HFFc6 (cell line): Measurements from ENCODE around the gene RALY. TPM values are rescaled to one million over a fixed set of nuclear protein-coding genes. Genes with fewer than 3 reads are reported as not detected.

ENCODE experiments used
- DNase-seq: peaks from one replicate; pipeline ENCODE4 v3.0.0-alpha.2; 2018
- H3K27ac Mint-ChIP-seq: 2 replicates; pipeline ENCODE4 v1.8.0; 2020; ENCODE audit warnings: mild to moderate bottlenecking, mixed read lengths
- H3K27me3 Mint-ChIP-seq: 2 replicates; pipeline ENCODE4 v1.8.0; 2021; ENCODE audit warnings: mild to moderate bottlenecking, moderate library complexity, mixed read lengths; ENCODE audit not compliant: insufficient read depth
- H3K36me3 Mint-ChIP-seq: 2 replicates; pipeline ENCODE4 v1.8.0; 2021; ENCODE audit warnings: low read depth, mixed read lengths
- H3K4me1 Mint-ChIP-seq: 2 replicates; pipeline ENCODE4 v1.8.0; 2020; ENCODE audit warnings: low read depth, mixed read lengths
- H3K4me3 Mint-ChIP-seq: 2 replicates; pipeline ENCODE4 v1.8.0; 2020; ENCODE audit warnings: mild to moderate bottlenecking, moderate library complexity, mixed read lengths
- H3K9me3 Mint-ChIP-seq: 2 replicates; pipeline ENCODE4 v1.8.0; 2020; ENCODE audit warnings: mild to moderate bottlenecking, mixed read lengths
- total RNA-seq, 6 experiments: library from RNA; stranded (reverse); fragmentation: NEBNext Ultra II Directional; extraction: Animal tissue kit (Norgen Biotek cat#: 25700); gene quantifications; 2 replicates in 1 of 6; 3 replicates in 5 of 6; pipeline ENCODE4 v1.2.3, GENCODE V29; 2021
- TF ChIP-seq, protein P1 (sequence below): fragments of 200-600 bp; sonication (generic); IDR thresholded peaks from 2 replicates; pipeline ENCODE4 v1.5.0; 2021; ENCODE audit warnings: antibody characterized with exemption, mild to moderate bottlenecking

RALY gene
- total RNA-seq, 6 experiments from 2014 or later, result 108 to 124 (median 118) TPM

DNA sequence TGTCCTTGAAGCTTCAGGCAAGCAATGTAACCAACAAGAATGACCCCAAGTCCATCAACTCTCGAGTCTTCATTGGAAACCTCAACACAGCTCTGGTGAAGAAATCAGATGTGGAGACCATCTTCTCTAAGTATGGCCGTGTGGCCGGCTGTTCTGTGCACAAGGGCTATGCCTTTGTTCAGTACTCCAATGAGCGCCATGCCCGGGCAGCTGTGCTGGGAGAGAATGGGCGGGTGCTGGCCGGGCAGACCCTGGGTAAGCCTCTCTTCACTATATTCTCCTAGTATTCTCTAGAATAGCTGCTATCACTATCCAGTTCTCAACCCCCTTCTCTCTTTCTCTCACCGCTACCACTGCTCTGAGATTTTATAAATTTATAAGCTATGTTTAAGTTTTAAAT, 78.4 kb downstream of the RALY start:
- Mint-ChIP-seq H3K4me1 (peaks cover 32% of the 10 kb centered on the region), H3K9me3 (no peaks in the 10 kb centered on the region), H3K4me3 (no peak overlapping the region), H3K36me3 (0 out of 2 replicates have a peak, but pooled peaks cover 5% of the 10 kb centered on the region), H3K27me3 (peaks cover 2% of the 10 kb centered on the region; the same call in 1 of the 2 replicates), H3K27ac (no peak overlapping the region)
- TF ChIP-seq, protein P1, sequence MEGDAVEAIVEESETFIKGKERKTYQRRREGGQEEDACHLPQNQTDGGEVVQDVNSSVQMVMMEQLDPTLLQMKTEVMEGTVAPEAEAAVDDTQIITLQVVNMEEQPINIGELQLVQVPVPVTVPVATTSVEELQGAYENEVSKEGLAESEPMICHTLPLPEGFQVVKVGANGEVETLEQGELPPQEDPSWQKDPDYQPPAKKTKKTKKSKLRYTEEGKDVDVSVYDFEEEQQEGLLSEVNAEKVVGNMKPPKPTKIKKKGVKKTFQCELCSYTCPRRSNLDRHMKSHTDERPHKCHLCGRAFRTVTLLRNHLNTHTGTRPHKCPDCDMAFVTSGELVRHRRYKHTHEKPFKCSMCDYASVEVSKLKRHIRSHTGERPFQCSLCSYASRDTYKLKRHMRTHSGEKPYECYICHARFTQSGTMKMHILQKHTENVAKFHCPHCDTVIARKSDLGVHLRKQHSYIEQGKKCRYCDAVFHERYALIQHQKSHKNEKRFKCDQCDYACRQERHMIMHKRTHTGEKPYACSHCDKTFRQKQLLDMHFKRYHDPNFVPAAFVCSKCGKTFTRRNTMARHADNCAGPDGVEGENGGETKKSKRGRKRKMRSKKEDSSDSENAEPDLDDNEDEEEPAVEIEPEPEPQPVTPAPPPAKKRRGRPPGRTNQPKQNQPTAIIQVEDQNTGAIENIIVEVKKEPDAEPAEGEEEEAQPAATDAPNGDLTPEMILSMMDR, result no peak
- DNase-seq, result no peak

DNA sequence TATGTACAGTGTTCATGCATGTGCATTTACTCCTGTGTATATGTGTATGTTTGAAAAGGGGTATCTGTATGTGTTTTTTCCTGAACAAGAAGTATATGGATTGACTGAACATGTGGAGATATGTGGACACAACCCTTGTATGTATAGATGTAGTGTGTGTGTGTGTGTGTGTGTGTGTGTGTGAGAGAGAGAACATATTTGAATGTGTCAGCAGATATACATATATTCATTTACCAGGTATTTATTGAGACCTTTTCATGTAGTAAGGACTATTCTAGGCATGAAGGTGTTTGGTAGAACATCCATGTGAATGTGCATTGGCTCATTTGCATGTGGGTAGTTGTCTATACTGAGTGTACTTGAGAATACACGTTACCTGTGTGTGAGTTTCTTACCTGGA, 79.1 kb downstream of the RALY start:
- Mint-ChIP-seq H3K27me3 (peaks cover 2% of the 10 kb centered on the region; the same call in 1 of the 2 replicates), H3K36me3 (0 out of 2 replicates have a peak, but pooled peaks cover 5% of the 10 kb centered on the region), H3K27ac (no peak overlapping the region), H3K4me1 (peaks cover 27% of the 10 kb centered on the region), H3K4me3 (no peak overlapping the region), H3K9me3 (no peaks in the 10 kb centered on the region)
- TF ChIP-seq, protein P1, result no peak
- DNase-seq, result no peak

DNA sequence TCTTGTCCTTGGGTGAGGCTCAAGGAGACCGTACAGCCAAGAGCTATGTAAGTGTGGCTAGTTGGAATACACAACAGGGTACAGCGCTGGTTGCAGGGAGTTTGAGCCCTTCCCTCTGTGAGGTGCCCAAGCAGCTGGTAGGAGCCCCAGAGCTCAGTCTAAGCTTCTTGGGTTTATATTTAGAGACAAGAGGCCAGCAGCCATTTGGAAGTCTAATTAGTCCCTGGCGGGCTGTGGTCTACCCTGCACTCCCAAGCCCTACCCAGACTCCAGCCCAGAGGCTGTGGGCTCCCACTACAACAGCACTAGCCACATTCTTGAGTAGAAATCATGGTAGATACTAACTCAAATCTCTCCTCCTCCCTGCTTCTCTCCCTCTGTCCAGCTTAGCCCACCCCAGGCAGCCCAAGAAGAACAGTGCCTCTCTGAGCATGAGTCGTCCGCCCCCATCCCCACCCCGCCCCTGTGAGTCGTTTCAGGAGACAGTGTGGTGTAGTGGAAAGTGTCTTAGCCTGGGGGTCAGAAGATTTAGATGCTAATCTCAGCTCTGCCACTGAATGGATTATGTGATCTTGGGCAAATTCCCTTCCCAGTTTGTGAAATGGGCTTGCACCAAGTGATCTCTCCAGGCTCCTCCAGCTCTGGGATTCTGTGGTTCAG, 80.5 kb downstream of the RALY start:
- H3K9me3 Mint-ChIP-seq, result no peaks in the 10 kb centered on the region
- peaks cover 19% of the 10 kb centered on the region for H3K4me1 Mint-ChIP-seq
- H3K27ac Mint-ChIP-seq, result no peak overlapping the region; the same call in 1 of the 2 replicates
- TF ChIP-seq, protein P1, result no peak
- peaks cover 5% of the 10 kb centered on the region; the same call in 1 of the 2 replicates for H3K27me3 Mint-ChIP-seq
- no peak overlapping the region for H3K4me3 Mint-ChIP-seq
- DNase-seq, result peak; percentile 17
- H3K36me3 Mint-ChIP-seq, result 0 out of 2 replicates have a peak, but pooled peaks cover 5% of the 10 kb centered on the region

DNA sequence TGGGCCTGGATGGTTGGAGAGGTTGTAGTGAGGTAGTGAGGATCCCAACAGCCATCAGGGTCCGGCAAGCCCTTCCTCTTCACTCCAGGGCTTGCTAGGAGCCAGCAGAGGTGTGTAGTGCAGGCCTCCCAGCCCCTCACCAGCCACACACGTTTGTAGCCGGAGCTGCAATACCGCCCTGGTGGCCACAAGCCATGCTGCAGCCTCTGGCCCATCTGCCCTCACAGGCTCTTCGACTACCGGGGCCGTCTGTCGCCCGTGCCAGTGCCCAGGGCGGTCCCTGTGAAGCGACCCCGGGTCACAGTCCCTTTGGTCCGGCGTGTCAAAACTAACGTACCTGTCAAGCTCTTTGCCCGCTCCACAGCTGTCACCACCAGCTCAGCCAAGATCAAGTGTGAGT, 81.9 kb downstream of the RALY start:
- Mint-ChIP-seq H3K27ac (no peak overlapping the region), H3K27me3 (peaks cover 5% of the 10 kb centered on the region; the same call in 1 of the 2 replicates), H3K36me3 (peaks cover 8% of the 10 kb centered on the region; the same call in 1 of the 2 replicates), H3K4me1 (peaks cover 12% of the 10 kb centered on the region), H3K4me3 (no peak overlapping the region), H3K9me3 (no peaks in the 10 kb centered on the region)
- TF ChIP-seq, protein P1, result peak; percentile 52
- DNase-seq, result no peak

DNA sequence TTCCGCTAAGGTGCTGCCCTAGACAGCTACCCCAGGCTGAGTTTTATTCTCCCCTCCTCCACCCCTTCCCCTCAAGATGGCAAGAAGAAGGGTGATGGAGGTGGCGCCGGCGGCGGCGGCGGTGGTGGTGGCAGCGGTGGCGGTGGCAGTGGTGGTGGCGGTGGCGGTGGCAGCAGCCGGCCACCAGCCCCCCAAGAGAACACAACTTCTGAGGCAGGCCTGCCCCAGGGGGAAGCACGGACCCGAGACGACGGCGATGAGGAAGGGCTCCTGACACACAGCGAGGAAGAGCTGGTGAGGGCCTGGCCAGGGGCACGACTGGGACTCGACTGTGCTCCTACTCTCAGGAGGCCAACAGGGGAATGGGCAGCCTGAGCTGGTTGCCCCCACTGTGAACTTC, 83.2 kb downstream of the RALY start:
- Mint-ChIP-seq H3K4me1 (peaks cover 12% of the 10 kb centered on the region), H3K4me3 (no peak overlapping the region), H3K27me3 (peaks cover 5% of the 10 kb centered on the region), H3K27ac (no peak overlapping the region), H3K36me3 (peaks cover 16% of the 10 kb centered on the region; the same call in 1 of the 2 replicates), H3K9me3 (no peaks in the 10 kb centered on the region)
- no peak for DNase-seq
- TF ChIP-seq, protein P1, result no peak
